Measurements from ENCODE around the gene SLC30A5. TPM values are rescaled to one million over a fixed set of nuclear protein-coding genes. Genes with fewer than 3 reads are reported as not detected.

SLC30A5 gene
- total and polyA plus RNA-seq, 9 of the 15 experiments (the other 6 are each of a cell fraction or from before 2014, with no cell fraction given): 22.9 to 86.8 (median 62.5) TPM

GRCh38 chr5:69045213-69045612 is 48.6 kb upstream of the SLC30A5 start (continued):
- TF ChIP-seq NRF1 (conservative IDR thresholded peaks at IDR 0.05 in 1 of 2, IDR thresholded peaks at IDR 0.05 in 1 of 2) (0 out of 4 replicates have a peak, but pooled peaks of 1 of the 2 experiments have one; percentile 21), ZNF592 (IDR thresholded peaks at IDR 0.05) (peak; percentile 67; the same call in 1 of the 2 replicates), TFAP4 (CRISPR knock-in tag; IDR thresholded peaks at IDR 0.05; ENCODE audit: borderline replicate concordance) (peak; percentile 90), BACH1 (tag; IDR thresholded peaks at IDR 0.05) (0 out of 2 replicates have a peak, but pooled peaks have one; percentile 6), FOSL1 (tag; conservative IDR thresholded peaks at IDR 0.05) (peak; percentile 72), ARID1B (IDR thresholded peaks at IDR 0.05) (peak; percentile 64), MTA1 (IDR thresholded peaks at IDR 0.05; ENCODE audit: borderline replicate concordance) (peak; percentile 25; the same call in 1 of the 2 replicates), JUND (IDR thresholded peaks at IDR 0.05; ENCODE audit: borderline replicate concordance, low read depth, low read length) (peak; percentile 71), JUND (tag; IDR thresholded peaks at IDR 0.05; ENCODE audit: borderline replicate concordance, low read depth, low read length) (peak; percentile 75; the same call in 1 of the 3 replicates), ETV1 (tag; conservative IDR thresholded peaks at IDR 0.05; ENCODE audit: low read depth) (peak; percentile 43), SMARCC2 (IDR thresholded peaks at IDR 0.05; ENCODE audit: low read depth) (peak; percentile 38; the same call in 1 of the 2 replicates), NFYB (IDR thresholded peaks at IDR 0.05; ENCODE audit: extremely low read depth, insufficient read length) (peak; percentile 16), ATF7 (IDR thresholded peaks at IDR 0.05) (peak; percentile 61; the same call in 1 of the 2 replicates)
- TF ChIP-seq, protein P1, sequence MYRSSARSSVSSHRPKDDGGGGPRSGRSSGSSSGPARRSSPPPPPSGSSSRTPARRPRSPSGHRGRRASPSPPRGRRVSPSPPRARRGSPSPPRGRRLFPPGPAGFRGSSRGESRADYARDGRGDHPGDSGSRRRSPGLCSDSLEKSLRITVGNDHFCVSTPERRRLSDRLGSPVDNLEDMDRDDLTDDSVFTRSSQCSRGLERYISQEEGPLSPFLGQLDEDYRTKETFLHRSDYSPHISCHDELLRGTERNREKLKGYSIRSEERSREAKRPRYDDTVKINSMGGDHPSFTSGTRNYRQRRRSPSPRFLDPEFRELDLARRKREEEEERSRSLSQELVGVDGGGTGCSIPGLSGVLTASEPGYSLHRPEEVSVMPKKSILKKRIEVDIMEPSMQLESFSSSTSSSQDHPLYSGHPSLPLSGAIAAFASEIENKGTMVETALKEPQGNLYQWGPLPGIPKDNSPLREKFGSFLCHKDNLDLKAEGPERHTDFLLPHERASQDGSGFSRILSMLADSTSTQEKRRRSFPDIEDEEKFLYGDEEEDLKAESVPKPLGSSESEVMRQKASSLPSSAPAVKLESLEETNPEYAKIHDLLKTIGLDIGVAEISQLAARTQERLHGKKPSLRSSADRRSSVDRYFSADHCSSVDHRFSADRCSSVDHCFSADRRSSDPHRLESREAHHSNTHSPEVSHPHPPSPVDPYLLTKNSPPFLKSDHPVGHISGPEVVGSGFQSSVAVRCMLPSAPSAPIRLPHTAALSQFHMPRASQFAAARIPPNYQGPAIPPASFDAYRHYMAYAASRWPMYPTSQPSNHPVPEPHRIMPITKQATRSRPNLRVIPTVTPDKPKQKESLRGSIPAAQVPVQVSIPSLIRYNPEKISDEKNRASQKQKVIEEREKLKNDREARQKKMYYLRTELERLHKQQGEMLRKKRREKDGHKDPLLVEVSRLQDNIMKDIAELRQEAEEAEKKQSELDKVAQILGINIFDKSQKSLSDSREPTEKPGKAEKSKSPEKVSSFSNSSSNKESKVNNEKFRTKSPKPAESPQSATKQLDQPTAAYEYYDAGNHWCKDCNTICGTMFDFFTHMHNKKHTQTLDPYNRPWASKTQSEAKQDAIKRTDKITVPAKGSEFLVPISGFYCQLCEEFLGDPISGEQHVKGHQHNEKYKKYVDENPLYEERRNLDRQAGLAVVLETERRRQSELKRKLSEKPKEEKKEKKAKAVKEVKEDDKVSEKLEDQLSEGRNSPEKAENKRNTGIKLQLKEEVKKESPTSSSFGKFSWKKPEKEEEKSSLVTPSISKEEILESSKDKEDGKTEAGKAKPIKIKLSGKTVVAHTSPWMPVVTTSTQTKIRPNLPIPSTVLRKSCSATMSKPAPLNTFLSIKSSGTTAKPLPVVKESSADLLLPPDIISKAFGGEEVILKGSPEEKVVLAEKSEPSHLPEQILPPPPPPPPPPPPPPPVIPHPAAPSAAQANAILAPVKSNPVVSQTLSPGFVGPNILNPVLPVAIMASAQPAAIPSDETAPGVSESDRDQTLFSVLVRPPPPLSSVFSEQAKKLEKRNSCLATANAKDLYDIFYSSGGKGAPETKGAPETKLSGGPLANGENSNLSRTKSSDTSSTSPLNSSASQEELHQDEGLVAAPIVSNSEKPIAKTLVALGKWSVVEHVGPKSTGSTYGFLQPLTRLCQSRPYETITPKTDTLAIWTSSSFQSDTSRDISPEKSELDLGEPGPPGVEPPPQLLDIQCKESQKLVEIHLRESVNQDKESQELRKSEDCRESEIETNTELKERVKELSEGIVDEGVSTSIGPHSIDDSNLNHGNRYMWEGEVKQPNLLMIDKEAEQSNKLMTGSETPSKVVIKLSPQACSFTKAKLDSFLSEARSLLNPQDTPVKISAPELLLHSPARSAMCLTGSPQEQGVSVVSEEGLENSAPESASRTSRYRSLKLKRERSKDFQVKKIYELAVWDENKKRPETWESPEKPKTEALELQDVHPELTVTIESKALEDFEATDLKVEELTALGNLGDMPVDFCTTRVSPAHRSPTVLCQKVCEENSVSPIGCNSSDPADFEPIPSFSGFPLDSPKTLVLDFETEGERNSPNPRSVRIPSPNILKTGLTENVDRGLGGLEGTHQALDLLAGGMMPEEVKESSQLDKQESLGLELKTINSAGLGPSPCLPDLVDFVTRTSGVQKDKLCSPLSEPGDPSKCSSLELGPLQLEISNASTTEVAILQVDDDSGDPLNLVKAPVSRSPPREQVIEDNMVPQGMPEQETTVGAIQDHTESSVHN (IDR thresholded peaks at IDR 0.05; ENCODE audit: borderline replicate concordance in 1 of 2, low read depth in 1 of 2): 0 out of 4 replicates have a peak, but pooled peaks of 1 of the 2 experiments have one; percentile 18
